NCI-H1092 (cell line): ENCODE data around the gene PRCC.
A peak's percentile ranks its signal among the peaks of the same experiment; 100 is the strongest.

Source experiments
- DNase-seq: peaks from one replicate; lab custom pipeline; 2025; lab: John Stamatoyannopoulos, UW

PRCC gene

GRCh38 chr1:156814571-156815260 is 47.4 kb downstream of the PRCC start:
- DNase-seq, result no peak

DNA sequence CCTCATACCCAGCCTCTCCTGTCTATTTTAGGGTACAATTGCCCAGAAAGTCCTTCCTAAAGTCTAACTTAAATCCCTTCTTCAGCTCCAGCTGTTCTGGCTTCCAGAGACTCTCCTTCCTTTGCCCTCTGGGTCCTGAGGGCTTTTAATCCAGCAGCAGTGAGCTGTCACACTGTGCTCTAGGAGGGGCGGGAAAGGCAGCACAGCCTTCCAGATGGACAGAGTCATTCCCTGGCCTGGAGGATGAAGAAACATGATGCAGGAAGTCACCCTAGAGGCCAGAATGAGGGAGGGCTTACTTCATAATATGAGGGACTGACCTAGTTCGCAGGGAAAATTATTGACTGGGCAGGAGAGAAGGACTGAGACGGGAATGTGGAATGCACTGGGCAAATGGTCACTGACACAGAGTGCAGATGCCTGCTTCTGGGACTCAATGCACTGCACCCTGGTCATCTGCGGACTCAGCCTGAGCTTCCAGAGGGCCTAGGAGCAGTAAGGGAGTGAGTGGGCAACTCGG is 48.0 kb downstream of the PRCC start:
- DNase-seq, result no peak

GRCh38 chr1:156815961-156816422 is 48.7 kb downstream of the PRCC start:
- DNase-seq, result no peak

- no peak for DNase-seq
These were observed 49.4 kb downstream of the PRCC start, which contains the start of gene SH2D2A for GRCh38 chr1:156816561-156817328. SH2D2A (minus strand) TSS chr1:156816848; CDS start chr1:156816708, 140 bp downstream.

- DNase-seq, result no peak
These were observed 54.5 kb downstream of the PRCC start for GRCh38 chr1:156821801-156822200.

DNA sequence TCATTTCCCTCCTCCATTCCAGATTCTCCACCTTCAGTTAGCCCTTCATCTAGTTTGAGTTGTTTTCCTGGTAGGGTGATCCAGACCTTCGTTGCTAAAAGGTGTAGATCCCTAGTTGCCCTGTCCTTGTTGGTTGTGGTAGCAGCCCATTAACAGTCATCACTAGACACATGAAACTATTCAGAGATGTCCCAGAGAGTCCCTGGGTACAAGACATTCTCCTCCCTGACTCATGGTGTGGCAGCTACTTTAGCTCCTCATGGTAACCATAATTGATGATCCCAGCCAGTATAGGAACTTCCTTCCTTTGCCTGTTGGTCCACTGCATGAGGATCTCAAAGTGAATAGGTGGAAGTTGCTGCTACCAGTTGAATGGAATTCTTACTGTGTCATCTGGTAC is 55.3 kb downstream of the PRCC start:
- no peak for DNase-seq

- no peak for DNase-seq
These were observed 56.0 kb downstream of the PRCC start for GRCh38 chr1:156823210-156823790.

- DNase-seq, result no peak
These were observed 59.3 kb downstream of the PRCC start for GRCh38 chr1:156826630-156827029.

DNA sequence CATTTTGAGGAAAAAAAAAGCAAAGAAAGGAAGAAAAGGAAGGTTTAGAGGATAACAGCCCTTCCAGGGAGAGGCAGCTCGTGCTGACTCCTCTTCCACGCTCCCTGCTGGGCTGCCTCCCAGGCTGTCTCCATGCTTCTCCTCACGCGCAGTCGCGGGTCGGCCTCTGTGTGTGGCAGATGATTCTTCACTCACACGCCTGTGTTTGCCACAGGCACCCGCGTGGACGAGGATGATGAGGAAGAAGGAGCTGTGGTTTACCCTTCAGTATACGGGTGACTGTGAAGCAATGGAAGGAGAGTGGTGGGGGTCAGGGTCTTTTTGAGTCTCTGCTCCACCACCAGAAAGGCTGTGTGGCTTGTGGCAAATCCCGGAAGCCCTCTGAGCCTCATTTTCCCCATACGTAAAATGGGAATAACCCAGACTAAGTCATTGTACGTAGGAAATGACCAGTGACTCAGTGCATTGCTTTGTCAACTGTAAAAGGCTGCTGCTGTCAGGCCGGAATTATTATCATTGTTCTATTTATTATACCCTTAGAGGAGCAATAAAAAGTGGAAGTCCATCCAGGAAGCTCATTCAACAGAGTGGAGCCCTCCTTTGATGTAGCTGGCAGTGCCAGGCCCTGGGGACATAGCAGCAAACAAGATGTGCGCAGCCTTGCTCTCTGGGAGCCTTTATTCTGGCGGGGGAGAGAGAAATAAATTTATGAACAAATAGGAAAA is 61.2 kb downstream of the PRCC start:
- no peak for DNase-seq

DNA sequence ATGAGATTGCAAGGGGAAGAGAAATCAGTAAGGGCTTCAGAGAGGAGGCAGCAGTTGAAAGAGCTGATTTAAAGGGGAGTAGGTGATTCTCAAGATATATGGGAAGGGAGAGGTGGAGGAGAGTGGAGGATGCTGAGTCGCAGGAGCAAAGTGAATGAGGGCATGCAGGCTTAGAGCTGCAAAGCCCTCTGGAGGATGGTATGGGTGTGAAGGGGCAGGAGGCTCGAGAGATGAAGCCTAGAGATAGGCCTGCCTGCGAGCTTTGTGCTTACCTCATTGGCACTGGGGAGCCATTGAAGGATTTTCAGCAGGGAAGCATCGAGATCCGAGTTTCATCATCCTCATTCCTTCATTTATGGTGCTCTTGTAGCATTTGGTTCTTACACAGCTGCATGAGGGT is 65.1 kb downstream of the PRCC start:
- no peak for DNase-seq

- no peak for DNase-seq
These were observed 66.3 kb downstream of the PRCC start for GRCh38 chr1:156833603-156834002.

- no peak for DNase-seq
These were observed 67.0 kb downstream of the PRCC start for GRCh38 chr1:156834322-156834721.

DNA sequence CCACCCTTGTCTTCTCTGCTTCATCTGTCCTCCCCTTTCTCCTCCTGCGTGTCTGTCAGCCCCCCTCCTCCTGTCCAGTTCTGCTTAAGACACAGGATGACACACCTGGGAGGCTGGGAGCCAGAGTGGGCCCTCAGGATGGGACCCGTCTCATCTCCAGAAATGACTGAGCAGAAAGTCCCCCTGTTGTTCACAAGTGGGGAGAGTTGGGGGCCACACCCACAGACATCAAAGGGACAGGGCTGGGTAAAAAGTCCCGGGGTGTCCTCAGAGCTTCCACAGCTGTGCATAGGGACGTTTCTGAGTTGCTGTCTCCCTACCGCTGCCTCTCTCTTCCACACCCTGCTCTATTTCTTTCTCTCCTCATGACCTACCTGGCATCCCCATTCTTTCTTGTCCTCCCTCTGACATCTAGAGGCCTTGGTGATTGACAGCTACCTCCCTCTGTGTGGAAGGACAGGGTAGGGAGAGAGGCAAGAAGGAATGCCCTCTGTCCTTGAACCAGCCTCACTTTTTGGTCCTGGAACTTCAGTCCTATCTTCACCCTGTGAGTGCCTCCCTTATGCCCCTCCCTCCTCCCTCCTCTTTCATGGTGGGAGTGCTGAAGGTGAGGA is 68.8 kb downstream of the PRCC start:
- no peak for DNase-seq

- DNase-seq, result no peak
These were observed 69.6 kb downstream of the PRCC start for GRCh38 chr1:156836892-156837291.

DNA sequence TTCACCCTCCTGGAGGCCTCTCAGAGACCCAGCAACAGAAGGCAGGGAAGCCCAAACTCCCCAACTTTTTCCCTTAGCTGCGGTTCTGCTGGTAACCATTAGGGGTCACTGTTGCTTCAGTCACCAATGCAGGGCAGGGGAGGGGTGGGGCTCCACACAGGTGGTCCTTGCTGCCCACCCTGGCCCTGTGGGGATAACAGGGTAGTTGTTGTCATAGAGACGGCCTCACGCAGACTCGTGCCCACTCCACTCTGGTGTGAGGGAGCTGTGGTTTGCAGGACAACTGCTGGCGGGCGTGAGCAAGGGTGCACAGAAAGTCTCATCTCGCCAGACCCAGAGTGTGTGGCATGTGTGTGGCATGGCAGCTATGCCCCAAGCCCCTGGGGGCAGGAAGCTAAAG is 71.6 kb downstream of the PRCC start:
- peak; percentile 20 for DNase-seq

GRCh38 chr1:156839426-156840109 is 72.2 kb downstream of the PRCC start:
- DNase-seq, result no peak

- DNase-seq, result no peak
These were observed 73.0 kb downstream of the PRCC start for GRCh38 chr1:156840186-156840897.

DNA sequence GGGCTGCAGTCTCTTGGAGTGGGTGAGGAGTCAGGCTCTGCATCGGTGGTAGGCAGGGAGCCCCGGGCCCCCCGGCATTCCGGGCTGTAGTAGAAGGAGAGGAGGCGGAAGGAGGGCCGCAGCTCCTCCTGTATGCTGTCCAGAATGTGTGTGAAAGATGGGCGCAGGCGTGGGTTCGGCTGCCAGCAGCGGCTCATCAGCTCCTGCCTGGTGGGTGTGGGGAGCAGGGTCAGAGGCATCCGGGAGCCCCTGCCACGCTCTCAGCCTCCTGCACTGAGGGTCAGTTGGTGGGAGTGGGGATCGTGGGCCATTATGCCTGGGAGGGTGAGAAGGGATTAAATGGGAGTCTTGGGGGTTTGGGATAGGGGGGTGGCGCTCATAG is 73.6 kb downstream of the PRCC start:
- DNase-seq, result no peak

GRCh38 chr1:156841295-156841855 is 74.0 kb downstream of the PRCC start:
- DNase-seq, result no peak
